Activated CD8-positive, alpha-beta memory T cell treated with anti-CD3 and anti-CD28 coated beads for 36 hours (primary cell): ENCODE data around the gene SLC7A5. TPM values are rescaled to one million over a fixed set of nuclear protein-coding genes. Genes with fewer than 3 reads are reported as not detected.

Experiments
- CTCF ChIA-PET: fragments of 350-600 bp; sonication (Branson Sonifier 250); formaldehyde crosslinking; loops from one replicate; lab custom pipeline; 2021; ENCODE audit warnings: antibody characterized with exemption; lab: Charles Lee
- POLR2A ChIA-PET: fragments of 350-600 bp; sonication (Branson Sonifier 250); formaldehyde crosslinking; loops from one replicate; lab custom pipeline; 2021; ENCODE audit warnings: antibody characterized with exemption; lab: Charles Lee
- total RNA-seq, 2 experiments: library from RNA; stranded (reverse); gene quantifications; one replicate each; pipeline ENCODE4 v1.2.3, GENCODE V29; 2021

SLC7A5 gene
- total RNA-seq, 2 experiments from 2014 or later: 437 to 441 TPM

DNA sequence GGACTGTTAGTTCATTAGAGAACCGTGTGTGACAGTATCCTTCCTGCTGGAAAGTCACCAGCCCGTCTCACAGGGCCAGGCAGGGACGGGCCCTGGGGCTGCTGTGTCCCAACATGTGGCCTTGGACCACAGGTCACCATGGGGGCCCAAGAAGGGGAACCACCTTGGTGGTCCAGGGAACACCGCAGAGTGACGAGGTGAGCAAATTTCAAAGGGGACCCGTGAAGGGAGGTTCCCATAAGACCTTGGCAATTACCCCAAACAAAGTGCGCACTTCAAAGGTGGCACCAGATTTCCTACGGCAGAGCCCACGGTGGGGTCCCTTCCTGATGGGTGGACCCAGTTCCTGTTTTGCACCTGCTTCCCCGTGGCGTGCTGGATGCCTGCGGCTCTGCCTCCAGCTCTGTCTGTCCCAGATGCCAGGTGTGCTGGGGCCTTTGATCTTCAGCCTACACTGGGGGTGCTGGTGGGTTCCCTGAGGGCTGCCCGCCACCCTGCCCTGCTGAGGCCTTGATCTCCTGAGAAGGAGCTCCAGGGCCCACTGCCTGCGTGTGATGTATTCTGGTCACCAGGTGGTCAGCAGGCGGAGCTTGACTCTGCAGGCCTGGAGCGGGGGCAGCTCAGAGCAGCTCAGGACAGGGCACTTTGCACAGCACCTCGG, 27.0 kb downstream of the SLC7A5 start:
- CTCF ChIA-PET: interaction anchor here (7.8 kb wide), 1 partner anchor 7 kb away, joined by 45 read pairs; no protein-coding TSS in a partner anchor
- POLR2A ChIA-PET: interaction anchor here (0.9 kb wide), 1 partner anchor 34 kb away, joined by 3 read pairs; no protein-coding TSS in a partner anchor

- CTCF ChIA-PET: interaction anchor here (7.8 kb wide), 1 partner anchor 8 kb away, joined by 45 read pairs; no protein-coding TSS in a partner anchor
- POLR2A ChIA-PET: no interaction called here
Observed at GRCh38 chr16:87841340-87842208, 27.7 kb downstream of the SLC7A5 start.

GRCh38 chr16:87840271-87840978, 28.9 kb downstream of the SLC7A5 start:
- ChIA-PET CTCF (interaction anchor here (7.8 kb wide), 1 partner anchor 9 kb away, joined by 45 read pairs; no protein-coding TSS in a partner anchor), POLR2A (no interaction called here)

DNA sequence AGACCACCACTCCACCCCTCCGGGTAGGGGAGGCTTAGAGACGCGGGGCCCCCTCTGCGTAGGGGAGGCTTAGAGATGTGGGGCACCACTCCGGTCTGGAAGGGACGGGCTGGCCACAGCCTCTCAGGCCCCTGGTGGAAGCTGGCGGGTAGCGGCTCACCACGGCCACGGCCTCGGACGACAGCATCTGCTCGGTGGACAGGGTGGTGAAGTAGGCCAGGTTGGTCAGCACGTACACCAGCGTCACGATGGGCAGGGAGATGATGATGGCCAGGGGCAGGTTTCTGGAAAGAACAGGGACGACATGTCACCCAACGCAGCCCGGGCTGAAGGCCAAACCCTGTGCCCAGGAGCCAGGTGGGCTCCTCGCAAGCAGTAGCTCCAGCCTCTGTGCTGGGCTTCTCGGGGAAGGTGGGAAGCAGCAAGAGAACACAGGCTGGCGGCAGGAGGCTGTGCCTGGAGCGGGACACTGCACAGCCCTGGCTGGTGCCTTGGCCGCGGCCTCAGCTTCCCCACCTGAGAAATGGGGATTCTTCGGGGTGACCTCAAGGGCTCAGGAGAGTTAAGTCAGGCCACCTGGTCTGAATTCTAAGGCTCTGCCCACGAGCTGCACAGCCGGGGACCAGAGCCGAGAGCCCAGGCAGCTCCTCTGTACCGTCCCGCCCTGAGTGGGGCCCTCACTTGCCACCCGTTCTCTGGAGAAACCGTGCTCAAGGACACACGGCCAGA, 29.6 kb downstream of the SLC7A5 start:
- CTCF ChIA-PET: interaction anchor here (0.7 to 7.8 kb wide), 3 partner anchors 10 to 34 kb away, joined by 3 to 45 read pairs (median 4); no protein-coding TSS in a partner anchor
- POLR2A ChIA-PET: no interaction called here

GRCh38 chr16:87838643-87839541, 30.4 kb downstream of the SLC7A5 start:
- POLR2A ChIA-PET: interaction anchor here (0.7 kb wide), 1 partner anchor 32 kb away, joined by 6 read pairs; no protein-coding TSS in a partner anchor
- CTCF ChIA-PET: interaction anchor here (0.7 to 7.8 kb wide), 6 partner anchors 11 to 59 kb away, joined by 3 to 45 read pairs (median 4); no protein-coding TSS in a partner anchor

DNA sequence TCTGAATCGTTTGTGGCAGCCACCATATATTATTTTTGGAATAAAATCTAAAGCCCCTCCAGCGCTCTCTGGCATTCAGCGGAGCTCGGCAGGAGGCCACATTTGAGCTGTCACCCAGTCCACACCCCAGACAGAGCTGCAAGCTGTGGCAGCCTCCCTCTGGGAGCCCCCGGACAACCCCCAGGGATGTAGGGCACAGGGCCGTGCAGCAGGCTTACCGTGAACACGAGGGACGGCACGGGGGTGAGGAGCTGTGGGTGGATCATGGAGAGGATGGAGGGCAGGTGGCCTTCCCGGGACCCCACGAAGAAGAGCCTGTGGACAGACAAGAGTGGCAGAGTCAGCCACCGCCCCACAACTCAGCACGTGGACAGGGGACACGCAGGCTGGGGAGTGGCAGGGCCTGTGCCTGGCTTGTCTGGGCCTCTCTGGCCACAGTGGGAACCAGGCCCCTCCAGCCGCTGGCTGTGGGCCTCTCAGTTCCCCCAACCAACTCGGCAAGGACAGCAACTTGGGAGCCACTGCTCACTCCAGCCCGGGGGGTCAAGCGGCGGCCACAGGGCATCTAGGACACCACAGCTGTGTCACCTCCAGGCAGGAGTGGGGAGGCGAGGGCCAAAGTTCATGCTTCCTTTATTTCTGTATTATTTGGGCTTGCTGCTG, 31.5 kb downstream of the SLC7A5 start:
- POLR2A ChIA-PET: interaction anchor here (1.5 kb wide), 1 partner anchor 11 kb away, joined by 3 read pairs; no protein-coding TSS in a partner anchor
- CTCF ChIA-PET: interaction anchor here (0.8 to 7.8 kb wide), 5 partner anchors 12 to 57 kb away, joined by 3 to 45 read pairs (median 4); no protein-coding TSS in a partner anchor

GRCh38 chr16:87836844-87837581, 32.3 kb downstream of the SLC7A5 start:
- CTCF ChIA-PET: interaction anchor here (0.6 to 7.8 kb wide), 6 partner anchors 13 to 64 kb away, joined by 3 to 45 read pairs (median 4); no protein-coding TSS in a partner anchor
- POLR2A ChIA-PET: interaction anchor here (1.5 kb wide), 1 partner anchor 12 kb away, joined by 3 read pairs; no protein-coding TSS in a partner anchor

DNA sequence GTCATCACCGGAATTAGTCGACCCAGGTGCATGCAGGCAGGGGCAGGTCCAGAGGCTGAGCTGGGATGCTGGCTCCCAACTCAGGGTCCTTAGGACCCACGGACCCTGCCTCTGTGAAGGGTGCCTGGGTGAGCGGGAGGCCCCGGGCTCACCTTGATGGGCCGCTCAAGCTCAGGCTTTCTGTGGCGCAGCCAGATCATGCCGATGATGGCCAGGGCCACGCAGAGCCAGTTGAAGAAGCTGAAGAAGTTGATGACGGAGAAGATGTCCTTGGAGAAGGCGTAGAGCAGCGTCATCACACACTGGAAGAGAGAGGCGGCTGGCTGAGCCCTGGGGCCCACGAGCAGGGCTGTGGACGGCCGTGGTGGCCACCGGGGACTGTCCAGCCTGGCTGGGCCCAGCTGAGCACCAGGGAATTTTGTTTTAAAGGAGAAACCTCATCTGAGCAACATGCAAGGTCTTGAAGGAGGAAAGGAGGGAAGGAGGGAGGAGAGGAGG, 32.9 kb downstream of the SLC7A5 start:
- ChIA-PET CTCF (interaction anchor here (0.6 to 7.8 kb wide), 5 partner anchors 13 to 65 kb away, joined by 3 to 45 read pairs (median 4); no protein-coding TSS in a partner anchor), POLR2A (interaction anchor here (1.5 kb wide), 1 partner anchor 13 kb away, joined by 3 read pairs; no protein-coding TSS in a partner anchor)

DNA sequence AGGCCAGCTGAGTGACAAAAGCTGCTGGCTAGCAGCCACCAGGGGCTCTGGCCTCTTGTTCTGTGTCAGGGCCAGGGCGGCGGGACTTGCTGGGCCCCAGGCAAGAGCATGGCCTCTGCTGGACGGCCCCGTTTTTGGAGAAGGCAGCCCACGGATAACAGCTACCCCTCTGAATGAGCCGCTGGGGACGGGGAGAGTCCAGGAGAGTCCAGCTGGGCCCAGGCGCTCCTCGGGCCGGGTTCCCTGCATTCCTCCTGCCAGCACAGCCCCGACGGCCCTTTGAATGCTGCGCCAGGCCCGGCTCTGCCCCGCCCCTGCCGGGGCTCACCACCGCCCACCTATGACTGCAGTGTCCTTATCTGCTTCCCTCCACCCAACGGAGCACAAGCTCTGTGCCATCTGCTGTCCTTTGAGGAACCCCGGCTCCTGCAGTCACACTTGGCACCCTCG, 33.4 kb downstream of the SLC7A5 start:
- ChIA-PET CTCF (interaction anchor here (1.1 to 7.8 kb wide), 4 partner anchors 14 to 57 kb away, joined by 3 to 45 read pairs (median 5); no protein-coding TSS in a partner anchor), POLR2A (interaction anchor here (1.5 kb wide), 1 partner anchor 13 kb away, joined by 3 read pairs; no protein-coding TSS in a partner anchor)

- ChIA-PET CTCF (interaction anchor here (1.1 to 7.8 kb wide), 3 partner anchors 15 to 54 kb away, joined by 3 to 45 read pairs (median 4); no protein-coding TSS in a partner anchor), POLR2A (no interaction called here)
Observed at GRCh38 chr16:87834668-87835473, 34.4 kb downstream of the SLC7A5 start.

DNA sequence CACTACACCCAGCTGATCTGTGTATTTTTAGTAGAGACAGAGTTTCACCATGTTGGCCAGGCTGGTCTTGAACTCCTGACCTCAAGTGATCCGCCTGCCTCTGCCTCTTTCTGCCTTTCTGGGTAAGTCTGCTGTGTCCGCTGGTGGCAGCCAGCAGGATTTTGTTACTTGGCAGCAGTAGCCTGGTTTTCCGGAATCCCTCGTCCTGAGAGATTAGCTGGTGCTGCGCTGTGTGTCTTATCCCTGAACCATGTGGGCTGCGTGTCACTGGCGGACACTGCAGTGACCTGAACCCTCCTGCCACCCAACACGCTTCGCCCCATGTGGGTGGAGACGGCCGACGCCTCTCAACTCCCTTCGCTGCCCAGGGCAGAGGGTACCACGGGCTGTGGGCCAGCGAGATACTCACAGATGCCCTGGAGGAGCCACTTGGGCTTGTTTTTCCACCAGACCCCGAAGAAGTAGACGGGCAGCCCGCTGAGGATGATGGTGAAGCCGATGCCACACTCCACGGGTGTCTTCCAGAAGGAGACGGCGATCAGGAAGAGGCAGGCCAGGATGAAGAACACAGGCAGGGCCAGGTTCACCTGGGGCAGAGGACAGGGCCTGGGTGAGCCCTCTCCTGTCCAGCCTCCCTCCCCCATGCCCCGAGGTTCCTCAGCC, 35.2 kb downstream of the SLC7A5 start:
- ChIA-PET POLR2A (no interaction called here), CTCF (interaction anchor here (1.0 kb wide), 1 partner anchor 17 kb away, joined by 3 read pairs; no protein-coding TSS in a partner anchor)

DNA sequence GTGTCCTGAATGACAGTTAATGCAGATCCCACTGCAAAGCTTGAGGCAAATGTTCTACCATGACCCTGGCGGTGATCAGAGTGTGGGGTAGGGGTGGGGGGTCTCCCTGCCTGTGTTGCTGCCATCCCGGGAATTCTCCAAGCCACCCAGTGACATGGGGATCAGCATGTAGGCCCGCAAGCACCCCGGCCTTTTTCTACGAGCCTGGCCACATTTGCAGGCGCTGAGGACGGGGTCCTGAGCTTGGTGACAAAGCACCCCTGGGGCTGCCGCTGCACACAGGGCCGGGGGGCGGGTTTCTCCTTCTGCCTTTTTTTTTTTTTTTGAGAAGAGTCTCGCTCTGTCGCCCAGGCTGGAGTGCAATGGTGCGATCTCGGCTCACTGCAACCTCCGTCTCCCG, 35.8 kb downstream of the SLC7A5 start:
- CTCF ChIA-PET: interaction anchor here (1.0 kb wide), 1 partner anchor 18 kb away, joined by 3 read pairs; no protein-coding TSS in a partner anchor
- POLR2A ChIA-PET: no interaction called here

DNA sequence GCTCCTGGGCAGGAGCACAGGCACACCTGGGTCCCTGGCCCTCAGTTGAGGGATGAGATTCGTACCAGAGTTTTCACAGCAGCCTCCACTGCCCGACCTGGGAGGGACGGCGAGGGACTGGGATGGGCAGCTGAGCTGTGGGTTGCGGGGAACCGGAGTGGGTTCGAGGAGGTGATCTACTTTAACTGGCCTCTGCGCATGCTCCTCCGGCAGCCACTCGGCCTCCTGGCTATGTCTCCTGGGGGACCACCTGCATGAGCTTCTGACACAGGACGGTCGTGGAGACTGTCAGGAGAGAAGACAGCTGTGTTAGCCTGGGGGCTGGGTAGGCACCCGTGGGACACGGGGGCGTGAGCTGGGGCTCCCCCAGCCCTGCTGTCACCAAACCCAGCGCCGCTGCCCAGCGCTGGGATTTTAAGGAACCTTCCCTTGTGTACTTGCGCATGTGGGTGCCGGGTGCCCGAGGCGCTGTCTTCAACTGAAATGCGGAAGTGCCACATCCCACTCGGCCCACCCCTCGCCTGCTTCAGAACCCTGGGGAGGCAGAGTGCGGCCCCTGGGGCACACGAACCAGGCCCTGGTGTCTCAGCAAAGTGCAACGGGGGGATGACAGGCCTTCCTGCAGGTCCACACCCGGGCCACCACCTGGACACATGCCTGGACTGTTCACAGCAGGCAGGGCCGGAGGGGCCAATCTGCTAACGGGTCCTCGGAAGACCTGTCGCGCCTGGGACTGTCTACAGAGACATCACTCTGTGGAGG, 36.4 kb downstream of the SLC7A5 start:
- POLR2A ChIA-PET: interaction anchor here (0.7 kb wide), 1 partner anchor 52 kb away, joined by 4 read pairs; no protein-coding TSS in a partner anchor
- CTCF ChIA-PET: interaction anchor here (0.9 to 1.3 kb wide), 3 partner anchors 18 to 56 kb away, joined by 3 to 5 read pairs (median 3); no protein-coding TSS in a partner anchor
